Measurements from ENCODE around the gene SERPINE3.

SERPINE3 gene

GRCh38 chr13:51339952-51340732 lies 651 bp downstream of the SERPINE3 start:
- in situ Hi-C loops (cut with MboI; ENCODE audit: low pct_unique_long_range_greater_than_20kb, low sequenced_read_pairs, unreplicated experiment) = no loop called here
- DNase-seq (ENCODE audit: low spot score) = no peak
- TF ChIP-seq, protein P1, sequence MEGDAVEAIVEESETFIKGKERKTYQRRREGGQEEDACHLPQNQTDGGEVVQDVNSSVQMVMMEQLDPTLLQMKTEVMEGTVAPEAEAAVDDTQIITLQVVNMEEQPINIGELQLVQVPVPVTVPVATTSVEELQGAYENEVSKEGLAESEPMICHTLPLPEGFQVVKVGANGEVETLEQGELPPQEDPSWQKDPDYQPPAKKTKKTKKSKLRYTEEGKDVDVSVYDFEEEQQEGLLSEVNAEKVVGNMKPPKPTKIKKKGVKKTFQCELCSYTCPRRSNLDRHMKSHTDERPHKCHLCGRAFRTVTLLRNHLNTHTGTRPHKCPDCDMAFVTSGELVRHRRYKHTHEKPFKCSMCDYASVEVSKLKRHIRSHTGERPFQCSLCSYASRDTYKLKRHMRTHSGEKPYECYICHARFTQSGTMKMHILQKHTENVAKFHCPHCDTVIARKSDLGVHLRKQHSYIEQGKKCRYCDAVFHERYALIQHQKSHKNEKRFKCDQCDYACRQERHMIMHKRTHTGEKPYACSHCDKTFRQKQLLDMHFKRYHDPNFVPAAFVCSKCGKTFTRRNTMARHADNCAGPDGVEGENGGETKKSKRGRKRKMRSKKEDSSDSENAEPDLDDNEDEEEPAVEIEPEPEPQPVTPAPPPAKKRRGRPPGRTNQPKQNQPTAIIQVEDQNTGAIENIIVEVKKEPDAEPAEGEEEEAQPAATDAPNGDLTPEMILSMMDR (IDR thresholded peaks at IDR 0.05; ENCODE audit: extremely low read depth, insufficient read depth, missing control alignments) = no peak

- TF ChIP-seq, protein P1 (IDR thresholded peaks at IDR 0.05; ENCODE audit: extremely low read depth, insufficient read depth, missing control alignments) = no peak
- no peak for DNase-seq (ENCODE audit: low spot score)
- in situ Hi-C loops (cut with MboI; ENCODE audit: low pct_unique_long_range_greater_than_20kb, low sequenced_read_pairs, unreplicated experiment) = no loop called here
Observed at GRCh38 chr13:51341232-51341631, 1.7 kb downstream of the SERPINE3 start.

DNA sequence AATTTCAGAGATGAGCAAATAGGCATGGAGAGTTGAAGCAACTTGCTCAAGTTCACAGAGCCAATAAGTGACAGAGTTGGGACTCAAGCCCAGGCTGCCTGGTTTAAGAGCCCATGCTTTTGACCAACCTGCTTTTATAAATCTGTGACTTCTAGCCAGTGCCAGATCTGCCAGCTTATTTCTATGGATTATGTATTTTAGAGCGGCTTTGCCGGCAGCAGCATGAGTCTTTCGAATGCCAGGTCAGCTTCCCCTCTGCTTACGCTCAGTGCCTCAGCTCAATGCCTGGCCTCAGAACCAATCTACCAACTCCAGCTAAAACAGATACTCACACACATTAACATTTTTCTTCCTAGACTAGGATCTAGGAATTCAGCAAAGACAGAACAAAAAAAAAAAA lies 2.3 kb downstream of the SERPINE3 start:
- no peak for DNase-seq (ENCODE audit: low spot score)
- TF ChIP-seq, protein P1 (IDR thresholded peaks at IDR 0.05; ENCODE audit: extremely low read depth, insufficient read depth, missing control alignments) = no peak
- in situ Hi-C loops (cut with MboI; ENCODE audit: low pct_unique_long_range_greater_than_20kb, low sequenced_read_pairs, unreplicated experiment) = no loop called here

DNA sequence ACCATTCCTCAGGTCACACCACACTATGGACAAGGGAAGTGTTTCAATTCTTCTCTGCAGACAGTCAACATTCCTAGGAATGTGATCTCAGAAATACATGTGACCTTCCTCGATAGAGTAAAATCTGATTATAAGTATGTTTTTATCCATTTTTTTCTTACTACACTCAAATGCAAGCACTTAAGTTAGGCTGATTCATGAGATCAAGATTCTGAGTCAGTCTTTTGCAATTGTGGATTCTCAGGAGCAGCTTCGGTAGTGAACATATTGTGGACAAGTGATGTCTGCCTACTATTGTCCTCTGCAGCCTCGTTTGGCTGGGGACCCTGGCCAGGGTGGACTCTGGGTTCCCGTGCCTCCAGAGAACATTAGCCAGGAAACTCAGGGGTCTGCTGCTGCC lies 3.2 kb downstream of the SERPINE3 start:
- DNase-seq (ENCODE audit: low spot score) = no peak
- TF ChIP-seq, protein P1 (IDR thresholded peaks at IDR 0.05; ENCODE audit: extremely low read depth, insufficient read depth, missing control alignments) = no peak
- in situ Hi-C loops (cut with MboI; ENCODE audit: low pct_unique_long_range_greater_than_20kb, low sequenced_read_pairs, unreplicated experiment) = no loop called here

GRCh38 chr13:51343475-51343874 lies 4.0 kb downstream of the SERPINE3 start:
- in situ Hi-C loops (cut with MboI; ENCODE audit: low pct_unique_long_range_greater_than_20kb, low sequenced_read_pairs, unreplicated experiment) = no loop called here
- TF ChIP-seq, protein P1 (IDR thresholded peaks at IDR 0.05; ENCODE audit: extremely low read depth, insufficient read depth, missing control alignments) = no peak

DNA sequence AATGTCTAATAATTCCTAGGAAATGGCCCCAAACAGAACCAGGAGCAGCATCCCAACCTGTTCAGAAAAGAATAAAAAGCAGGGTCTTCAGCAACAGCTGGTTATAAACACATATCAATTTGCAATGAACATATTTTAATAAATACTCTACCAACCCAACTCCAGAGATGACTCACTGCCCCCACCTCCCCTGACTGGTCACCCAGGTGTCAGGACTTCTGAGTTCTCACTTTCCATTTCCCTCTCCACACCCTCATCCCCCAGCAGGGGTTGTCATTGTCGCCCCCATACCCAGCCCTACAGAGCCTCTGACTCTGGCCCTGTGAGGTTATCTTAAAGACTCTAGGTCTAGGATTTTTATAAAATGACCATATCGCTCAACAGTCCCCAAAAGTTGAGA lies 6.9 kb downstream of the SERPINE3 start:
- DNase-seq (ENCODE audit: low spot score) = no peak
- in situ Hi-C loops (cut with MboI; ENCODE audit: low pct_unique_long_range_greater_than_20kb, low sequenced_read_pairs, unreplicated experiment) = no loop called here
- TF ChIP-seq, protein P1 (IDR thresholded peaks at IDR 0.05; ENCODE audit: extremely low read depth, insufficient read depth, missing control alignments) = no peak

More at GRCh38 chr13:51343475-51343874, 4.0 kb downstream of the SERPINE3 start:
- DNase-seq (ENCODE audit: low spot score) = no peak
